GM13977 (cell line): ENCODE results near the gene PSMB7.

Experiments
- DNase-seq: peaks from one replicate; pipeline ENCODE4 v3.0.0; 2012; ENCODE audit warnings: low spot score
- in situ Hi-C: fragments of 300-500 bp; cut with MboI; formaldehyde crosslinking; loops from one replicate; pipeline ENCODE4 v1.12.0; 2022; ENCODE audit warnings: low sequenced_read_pairs, low pct_unique_long_range_greater_than_20kb, mixed read lengths, inconsistent platforms; ENCODE audit not compliant: unreplicated experiment
- TF ChIP-seq, protein P1 (sequence below): IDR thresholded peaks from 2 replicates; pipeline ENCODE4 v1.5.1; 2012; ENCODE audit warnings: mild to moderate bottlenecking, control low read depth; ENCODE audit not compliant: insufficient read depth; ENCODE audit errors: extremely low read depth, missing control alignments

PSMB7 gene

DNA sequence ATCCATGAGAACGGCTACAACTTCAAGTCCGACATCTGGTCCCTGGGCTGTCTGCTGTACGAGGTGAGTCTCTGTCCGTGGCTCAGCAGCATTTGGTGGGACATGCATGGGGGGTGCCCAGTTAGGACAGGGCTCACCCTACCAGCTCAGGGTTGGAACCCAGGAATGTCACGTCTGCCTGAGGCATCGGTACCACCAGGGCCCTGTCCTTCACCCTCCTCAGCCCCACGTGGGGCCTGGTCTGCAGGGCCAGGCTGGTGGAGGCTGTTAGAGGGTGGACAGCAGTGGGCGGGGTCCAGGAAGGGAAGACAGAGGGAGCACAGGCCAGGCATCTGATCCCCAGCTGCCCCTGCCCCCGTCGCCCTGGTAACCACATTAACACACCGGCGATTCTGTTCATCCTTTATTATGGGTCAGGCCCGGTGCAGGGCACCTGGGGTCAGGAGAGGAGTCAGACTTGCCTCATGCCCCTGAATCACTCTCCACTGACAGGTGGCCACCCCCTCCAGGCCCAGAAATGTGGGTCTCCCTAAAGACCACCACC lies 75.6 kb downstream of the PSMB7 start:
- in situ Hi-C loops: no loop called here
- TF ChIP-seq, protein P1, sequence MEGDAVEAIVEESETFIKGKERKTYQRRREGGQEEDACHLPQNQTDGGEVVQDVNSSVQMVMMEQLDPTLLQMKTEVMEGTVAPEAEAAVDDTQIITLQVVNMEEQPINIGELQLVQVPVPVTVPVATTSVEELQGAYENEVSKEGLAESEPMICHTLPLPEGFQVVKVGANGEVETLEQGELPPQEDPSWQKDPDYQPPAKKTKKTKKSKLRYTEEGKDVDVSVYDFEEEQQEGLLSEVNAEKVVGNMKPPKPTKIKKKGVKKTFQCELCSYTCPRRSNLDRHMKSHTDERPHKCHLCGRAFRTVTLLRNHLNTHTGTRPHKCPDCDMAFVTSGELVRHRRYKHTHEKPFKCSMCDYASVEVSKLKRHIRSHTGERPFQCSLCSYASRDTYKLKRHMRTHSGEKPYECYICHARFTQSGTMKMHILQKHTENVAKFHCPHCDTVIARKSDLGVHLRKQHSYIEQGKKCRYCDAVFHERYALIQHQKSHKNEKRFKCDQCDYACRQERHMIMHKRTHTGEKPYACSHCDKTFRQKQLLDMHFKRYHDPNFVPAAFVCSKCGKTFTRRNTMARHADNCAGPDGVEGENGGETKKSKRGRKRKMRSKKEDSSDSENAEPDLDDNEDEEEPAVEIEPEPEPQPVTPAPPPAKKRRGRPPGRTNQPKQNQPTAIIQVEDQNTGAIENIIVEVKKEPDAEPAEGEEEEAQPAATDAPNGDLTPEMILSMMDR: no peak
- no peak for DNase-seq

DNA sequence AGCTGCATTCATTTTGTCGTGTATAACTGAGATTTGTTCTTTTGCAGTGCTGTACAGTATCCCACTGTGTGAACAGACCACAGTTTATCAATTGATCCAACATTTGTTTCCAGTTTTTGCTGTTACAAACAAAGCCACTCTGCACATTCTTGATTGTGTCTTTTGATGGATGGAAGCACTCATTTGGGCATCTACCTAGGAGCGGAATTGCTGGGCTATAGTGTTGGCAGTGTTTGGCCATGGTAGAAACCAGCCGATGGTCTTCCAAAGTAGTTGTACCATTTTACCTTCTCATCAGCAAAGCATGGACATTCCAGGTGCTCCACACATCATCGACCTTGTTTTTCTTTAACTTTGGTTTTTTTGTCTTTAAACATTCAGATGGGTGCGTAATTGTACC lies 77.7 kb downstream of the PSMB7 start:
- TF ChIP-seq, protein P1: no peak
- in situ Hi-C loops: no loop called here
- no peak for DNase-seq

DNA sequence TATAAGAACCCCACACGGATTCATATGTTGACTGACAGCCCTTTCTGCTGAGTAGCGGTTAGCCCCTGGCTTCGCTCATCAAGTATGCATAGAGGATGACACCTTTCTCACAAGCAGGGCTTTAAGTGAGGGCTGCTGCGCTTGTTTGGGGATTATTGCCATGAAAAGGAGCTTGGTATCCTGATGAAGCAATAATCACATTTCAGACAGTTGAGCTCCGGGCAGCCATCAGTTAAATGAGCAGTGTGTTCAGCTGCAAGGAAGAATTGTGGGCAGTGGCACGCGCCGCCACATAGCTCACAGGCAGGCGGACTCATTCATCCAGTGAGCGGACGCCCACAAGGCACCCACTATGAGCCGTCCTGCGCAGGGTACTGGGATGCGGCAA lies 79.9 kb downstream of the PSMB7 start:
- DNase-seq: no peak
- in situ Hi-C loops: no loop called here
- TF ChIP-seq, protein P1: no peak

DNA sequence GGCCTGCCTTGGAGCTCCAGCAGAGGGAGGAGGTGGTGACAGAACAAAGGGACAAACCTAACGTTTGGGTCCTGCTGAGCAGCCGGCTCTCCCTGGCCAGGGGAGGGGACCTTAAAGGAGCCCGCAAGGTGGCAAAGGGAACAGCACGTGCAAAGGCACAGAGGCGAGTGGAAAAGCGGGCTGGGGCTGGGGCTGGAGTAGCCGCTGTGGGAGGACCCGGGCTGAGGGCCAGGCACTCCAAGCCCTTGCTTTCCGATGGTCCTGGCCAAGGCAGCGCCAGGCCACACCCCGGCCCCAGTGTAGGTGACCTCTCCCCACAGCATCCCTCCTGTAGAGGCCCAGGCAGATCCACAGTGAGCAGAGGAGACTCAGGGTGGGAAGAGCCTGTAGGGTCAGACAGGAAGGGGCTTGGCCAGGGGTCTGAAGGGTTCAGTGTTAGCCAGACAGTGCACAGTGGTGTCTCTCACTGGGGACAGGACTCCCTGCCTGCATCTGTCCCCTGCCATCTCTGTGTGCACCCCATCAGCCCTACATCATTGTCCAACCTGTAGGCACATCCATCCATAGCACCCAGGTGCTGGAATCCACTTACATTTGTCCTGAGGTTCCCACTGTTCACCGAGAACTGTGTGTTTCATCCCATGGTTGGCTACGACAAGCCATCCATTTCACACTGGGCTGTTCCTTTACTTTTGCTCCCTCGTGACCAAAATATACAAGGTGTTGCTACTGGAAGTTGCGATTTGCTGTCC lies 80.5 kb downstream of the PSMB7 start:
- in situ Hi-C loops: no loop called here
- TF ChIP-seq, protein P1: no peak
- DNase-seq: peak; percentile 25

DNA sequence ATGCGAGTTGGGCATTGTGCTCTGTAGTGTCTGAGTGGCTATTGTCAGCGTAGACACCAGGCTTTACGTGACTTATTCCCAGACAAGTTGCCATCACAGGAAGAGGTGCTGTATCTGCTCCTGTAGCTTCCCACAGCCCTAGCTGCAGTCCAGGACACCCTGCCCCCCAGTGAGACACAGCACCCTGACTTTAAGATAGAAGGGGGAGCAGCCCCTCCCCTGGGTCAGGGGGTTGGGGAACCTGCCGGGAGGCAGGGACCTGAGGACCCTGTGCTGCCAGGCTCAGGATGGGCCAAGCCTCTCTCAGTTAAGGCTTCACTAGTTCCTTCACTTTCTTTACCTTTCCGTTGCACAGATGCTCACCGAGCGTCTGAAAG lies 82.1 kb downstream of the PSMB7 start:
- in situ Hi-C loops: no loop called here
- TF ChIP-seq, protein P1: no peak
- no peak for DNase-seq

DNA sequence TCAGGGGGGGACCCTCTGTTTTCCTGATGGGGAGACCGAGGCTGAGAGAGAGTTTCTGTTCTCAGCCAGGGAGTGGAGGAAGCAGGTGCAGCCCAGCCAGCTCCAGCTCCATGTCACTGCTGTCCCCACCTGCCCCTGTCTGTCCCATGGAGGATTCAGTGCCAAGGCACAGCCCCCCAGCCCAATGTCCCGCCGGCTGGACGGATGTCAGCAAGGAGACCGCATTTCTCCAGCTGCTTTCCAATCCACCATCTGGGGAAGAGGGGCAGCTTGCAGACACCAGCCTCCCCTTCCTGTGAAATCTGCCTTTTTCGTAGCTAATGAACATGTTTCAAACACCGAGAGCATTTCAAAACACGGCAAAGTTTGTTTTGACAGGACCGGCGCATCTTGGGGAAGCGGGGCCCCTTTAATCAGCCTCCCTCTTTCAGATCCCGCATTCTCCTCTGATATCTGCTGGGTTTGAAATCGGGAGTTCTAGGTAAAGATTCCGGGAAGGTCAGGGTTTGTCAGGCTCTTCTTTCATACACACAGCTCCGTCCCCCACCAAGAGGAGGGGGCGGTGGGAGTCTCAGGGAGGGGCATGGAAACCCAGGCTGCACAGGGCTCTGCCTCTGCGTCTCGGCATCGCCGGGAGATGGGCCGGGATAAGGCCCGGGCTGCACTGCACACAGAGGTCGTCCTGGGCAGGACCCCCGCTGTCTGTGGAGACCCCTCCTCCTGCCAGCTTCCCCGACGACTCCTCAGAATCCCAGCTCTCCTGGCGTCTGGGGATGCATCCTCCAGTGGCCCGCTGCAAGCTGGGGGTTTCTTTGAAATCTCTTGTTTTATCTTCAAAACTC lies 82.7 kb downstream of the PSMB7 start:
- TF ChIP-seq, protein P1: no peak
- in situ Hi-C loops: no loop called here
- no peak for DNase-seq
